KBM-7 (cell line): ENCODE measurements around the gene ARID5A.
"Not testable (repeated sequence)": the region's sequence is repeated elsewhere in the genome, so short reads cannot be mapped to it uniquely, and the experiment has no call there.

Experiments used
- DNase-seq: peaks from one replicate; pipeline ENCODE4 v3.0.0-alpha.2; 2015
- in situ Hi-C: fragments of 300-500 bp; cut with MboI; formaldehyde crosslinking; loops from 2 replicates; pipeline ENCODE4 v1.14.3; 2020; ENCODE audit warnings: low sequenced_read_pairs, low pct_unique_long_range_greater_than_20kb, mixed read lengths

Gene ARID5A

GRCh38 chr2:96536445-96537065 lies at the start of gene ARID5A:
Gene ARID5A, plus strand, starts transcription at chr2:96536752. Its CDS starts 75 bp downstream, at chr2:96536827.
- in situ Hi-C loops, result no loop called here
- DNase-seq, result peak; percentile 83

GRCh38 chr2:96489261-96489660 lies 47.3 kb upstream of the ARID5A start:
- in situ Hi-C loops, result no loop called here
- DNase-seq, result no peak

GRCh38 chr2:96489663-96490062 lies 46.9 kb upstream of the ARID5A start:
- no peak for DNase-seq
- in situ Hi-C loops, result no loop called here

- in situ Hi-C loops, result no loop called here
- DNase-seq, result no peak
Measured at GRCh38 chr2:96491860-96492497, 44.6 kb upstream of the ARID5A start.

GRCh38 chr2:96493072-96493471 lies 43.5 kb upstream of the ARID5A start:
- in situ Hi-C loops, result no loop called here

GRCh38 chr2:96494188-96494587 lies 42.4 kb upstream of the ARID5A start:
- DNase-seq, result no peak
- in situ Hi-C loops, result no loop called here

More at GRCh38 chr2:96493072-96493471, 43.5 kb upstream of the ARID5A start:
- DNase-seq, result no peak

- no peak for DNase-seq
- in situ Hi-C loops, result no loop called here
Measured at GRCh38 chr2:96495982-96496629, 40.4 kb upstream of the ARID5A start.

GRCh38 chr2:96498021-96498431 lies 38.5 kb upstream of the ARID5A start:
- in situ Hi-C loops, result no loop called here

GRCh38 chr2:96498611-96499010 lies 37.9 kb upstream of the ARID5A start:
- DNase-seq, result not testable (repeated sequence)

More at GRCh38 chr2:96498021-96498431, 38.5 kb upstream of the ARID5A start:
- DNase-seq, result no peak

GRCh38 chr2:96499061-96499960 lies 37.2 kb upstream of the ARID5A start:
- DNase-seq, result no peak
- in situ Hi-C loops, result no loop called here

More at GRCh38 chr2:96498611-96499010, 37.9 kb upstream of the ARID5A start:
- in situ Hi-C loops, result not testable (repeated sequence)

- no peak for DNase-seq
- in situ Hi-C loops, result no loop called here
Measured at GRCh38 chr2:96500385-96501066, 36.0 kb upstream of the ARID5A start.

GRCh38 chr2:96501471-96501874 lies 35.1 kb upstream of the ARID5A start:
- in situ Hi-C loops, result no loop called here
- DNase-seq, result no peak

- no peak for DNase-seq
- in situ Hi-C loops, result no loop called here
Measured at GRCh38 chr2:96501886-96502810, 34.4 kb upstream of the ARID5A start.

- in situ Hi-C loops, result no loop called here
- DNase-seq, result no peak
Measured at GRCh38 chr2:96502891-96503636, 33.5 kb upstream of the ARID5A start.

GRCh38 chr2:96503637-96504243 lies 32.8 kb upstream of the ARID5A start:
- in situ Hi-C loops, result no loop called here
- DNase-seq, result no peak

- in situ Hi-C loops, result no loop called here
- DNase-seq, result no peak
Measured at GRCh38 chr2:96505231-96505889, 31.2 kb upstream of the ARID5A start, which contains the start of gene NEURL3. Gene NEURL3, minus strand, starts transcription at chr2:96505357. Its CDS starts 71 bp downstream, at chr2:96505286.
